Limb (tissue), 2 donors: ENCODE data around the gene ART5.
A peak's percentile ranks its signal among the peaks of the same experiment; 100 is the strongest.
"Not testable (repeated sequence)": the region's sequence is repeated elsewhere in the genome, so short reads cannot be mapped to it uniquely, and the experiment has no call there.

ENCODE experiments used
- DNase-seq, 2 donors: peaks; one replicate each; pipeline ENCODE4 v3.0.0-alpha.2; 2016; ENCODE audit errors: extremely low spot score in 2 of 2

ART5 gene

GRCh38 chr11:3658252-3658651, 16.5 kb upstream of the ART5 start:
- no peak for DNase-seq

- DNase-seq = not testable (repeated sequence)
These were observed 15.5 kb upstream of the ART5 start for GRCh38 chr11:3657331-3657730.

- no peak for DNase-seq
These were observed 13.8 kb upstream of the ART5 start for GRCh38 chr11:3655547-3655946.

- not testable (repeated sequence) for DNase-seq
These were observed 10.7 kb upstream of the ART5 start for GRCh38 chr11:3652514-3652913.

GRCh38 chr11:3649374-3649773, 7.6 kb upstream of the ART5 start:
- DNase-seq = not testable (repeated sequence)

GRCh38 chr11:3648843-3649242, 7.1 kb upstream of the ART5 start:
- not testable (repeated sequence) for DNase-seq

- DNase-seq = no peak
These were observed 3.8 kb upstream of the ART5 start for GRCh38 chr11:3645552-3645951.

GRCh38 chr11:3644817-3645235, 3.0 kb upstream of the ART5 start, which contains the start of gene ART1:
Gene ART1, plus strand, starts transcription at chr11:3645128. Its CDS starts 14,086 bp downstream, at chr11:3659214.
- no peak for DNase-seq

- not testable (repeated sequence) for DNase-seq
These were observed 1.3 kb upstream of the ART5 start for GRCh38 chr11:3643102-3643546.

- DNase-seq = peak; percentile 79 to 90
These were observed 519 bp upstream of the ART5 start for GRCh38 chr11:3642071-3642951.

GRCh38 chr11:3641191-3641590, 601 bp downstream of the ART5 start:
- no peak for DNase-seq

- DNase-seq = no peak
These were observed 2.0 kb downstream of the ART5 start for GRCh38 chr11:3639841-3640240.

- no peak for DNase-seq
These were observed 3.3 kb downstream of the ART5 start for GRCh38 chr11:3638513-3638912.

- DNase-seq = no peak
These were observed 4.6 kb downstream of the ART5 start for GRCh38 chr11:3637201-3637600.

GRCh38 chr11:3635641-3636375, 6.0 kb downstream of the ART5 start:
- DNase-seq = no peak

- no peak for DNase-seq
These were observed 9.6 kb downstream of the ART5 start for GRCh38 chr11:3632070-3632660.

- DNase-seq = no peak
These were observed 10.5 kb downstream of the ART5 start for GRCh38 chr11:3631331-3631730.

- no peak for DNase-seq
These were observed 14.5 kb downstream of the ART5 start for GRCh38 chr11:3627291-3627690.

- no peak for DNase-seq
These were observed 15.4 kb downstream of the ART5 start for GRCh38 chr11:3626250-3626960.

- DNase-seq = no peak
These were observed 17.9 kb downstream of the ART5 start for GRCh38 chr11:3623767-3624458.

- DNase-seq = no peak
These were observed 18.7 kb downstream of the ART5 start for GRCh38 chr11:3623121-3623520.
